Measurements from ENCODE around the gene SEC23B. TPM values are rescaled to one million over a fixed set of nuclear protein-coding genes. Genes with fewer than 3 reads are reported as not detected.
"Not testable (repeated sequence)": the region's sequence is repeated elsewhere in the genome, so short reads cannot be mapped to it uniquely, and the experiment has no call there.

The SEC23B gene
- total RNA-seq, 2 donors from 2014 or later = 6.8 to 19.1 TPM

- no peak overlapping the region for H3K27ac ChIP-seq
- TF ChIP-seq, protein P1, sequence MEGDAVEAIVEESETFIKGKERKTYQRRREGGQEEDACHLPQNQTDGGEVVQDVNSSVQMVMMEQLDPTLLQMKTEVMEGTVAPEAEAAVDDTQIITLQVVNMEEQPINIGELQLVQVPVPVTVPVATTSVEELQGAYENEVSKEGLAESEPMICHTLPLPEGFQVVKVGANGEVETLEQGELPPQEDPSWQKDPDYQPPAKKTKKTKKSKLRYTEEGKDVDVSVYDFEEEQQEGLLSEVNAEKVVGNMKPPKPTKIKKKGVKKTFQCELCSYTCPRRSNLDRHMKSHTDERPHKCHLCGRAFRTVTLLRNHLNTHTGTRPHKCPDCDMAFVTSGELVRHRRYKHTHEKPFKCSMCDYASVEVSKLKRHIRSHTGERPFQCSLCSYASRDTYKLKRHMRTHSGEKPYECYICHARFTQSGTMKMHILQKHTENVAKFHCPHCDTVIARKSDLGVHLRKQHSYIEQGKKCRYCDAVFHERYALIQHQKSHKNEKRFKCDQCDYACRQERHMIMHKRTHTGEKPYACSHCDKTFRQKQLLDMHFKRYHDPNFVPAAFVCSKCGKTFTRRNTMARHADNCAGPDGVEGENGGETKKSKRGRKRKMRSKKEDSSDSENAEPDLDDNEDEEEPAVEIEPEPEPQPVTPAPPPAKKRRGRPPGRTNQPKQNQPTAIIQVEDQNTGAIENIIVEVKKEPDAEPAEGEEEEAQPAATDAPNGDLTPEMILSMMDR (IDR thresholded peaks at IDR 0.05) = no peak
- H3K36me3 ChIP-seq = peaks cover 44% of the 10 kb centered on the region
These were observed 6.4 kb downstream of the SEC23B start for GRCh38 chr20:18514127-18514526.

DNA sequence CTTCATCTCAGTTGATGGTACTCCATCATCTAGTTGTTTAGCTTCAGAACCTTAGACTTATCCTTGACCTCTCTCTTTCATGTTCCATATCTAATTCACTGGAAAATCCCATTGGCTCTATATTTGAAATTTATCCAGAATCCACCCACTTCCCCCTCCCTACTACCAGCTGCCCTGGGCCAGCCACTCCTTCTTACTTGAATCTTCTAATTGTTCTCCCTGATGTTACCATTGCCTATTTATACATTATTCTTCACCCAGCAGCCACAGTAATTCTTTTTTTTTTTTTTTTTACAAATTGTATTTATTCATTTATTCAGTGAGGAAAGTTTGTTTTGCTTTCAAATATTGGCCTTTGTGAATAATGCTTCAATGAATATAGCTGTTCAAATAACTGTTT, 8.2 kb downstream of the SEC23B start:
- Histone ChIP-seq H3K27me3 (no peaks in the 10 kb centered on the region), H3K4me1 (no peaks in the 10 kb centered on the region), H3K4me3 (no peak overlapping the region), H3K9me3 (no peaks in the 10 kb centered on the region), H3K27ac (no peak overlapping the region), H3K36me3 (peaks cover 44% of the 10 kb centered on the region)
- no peak for DNase-seq (ENCODE audit: low spot score)
- TF ChIP-seq, protein P1 (IDR thresholded peaks at IDR 0.05) = no peak

More at GRCh38 chr20:18514127-18514526, 6.4 kb downstream of the SEC23B start:
- Histone ChIP-seq H3K9me3 (no peaks in the 10 kb centered on the region), H3K27me3 (no peaks in the 10 kb centered on the region), H3K4me1 (peaks cover 0 to 3% of the 10 kb centered on the region in 2 donors), H3K4me3 (no peak overlapping the region)
- DNase-seq (ENCODE audit: low spot score) = no peak

DNA sequence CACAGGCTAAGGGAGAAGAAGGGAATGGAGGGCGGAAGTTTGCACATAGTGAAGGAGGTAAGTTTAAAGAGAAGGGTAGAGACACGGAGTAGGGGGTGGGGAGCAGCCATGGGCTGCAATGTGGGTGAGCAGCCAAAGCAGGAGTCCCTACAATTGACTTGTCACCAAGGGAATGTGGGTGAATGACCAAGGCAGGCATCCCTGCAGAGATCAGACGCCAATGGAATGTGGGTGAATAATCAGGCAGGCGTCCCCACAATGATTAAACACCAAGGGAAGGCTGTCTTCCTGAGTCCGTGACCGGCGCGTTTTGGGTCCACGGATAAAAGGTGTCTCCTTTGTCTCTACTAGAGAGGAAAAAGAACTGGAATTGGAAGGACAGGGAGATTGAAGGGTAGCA, 14.3 kb downstream of the SEC23B start:
- not testable (repeated sequence) for H3K27me3 ChIP-seq; H3K27ac ChIP-seq; H3K4me1 ChIP-seq; H3K4me3 ChIP-seq; H3K9me3 ChIP-seq; DNase-seq (ENCODE audit: low spot score)
- H3K36me3 ChIP-seq = peaks cover 33% of the 10 kb centered on the region

DNA sequence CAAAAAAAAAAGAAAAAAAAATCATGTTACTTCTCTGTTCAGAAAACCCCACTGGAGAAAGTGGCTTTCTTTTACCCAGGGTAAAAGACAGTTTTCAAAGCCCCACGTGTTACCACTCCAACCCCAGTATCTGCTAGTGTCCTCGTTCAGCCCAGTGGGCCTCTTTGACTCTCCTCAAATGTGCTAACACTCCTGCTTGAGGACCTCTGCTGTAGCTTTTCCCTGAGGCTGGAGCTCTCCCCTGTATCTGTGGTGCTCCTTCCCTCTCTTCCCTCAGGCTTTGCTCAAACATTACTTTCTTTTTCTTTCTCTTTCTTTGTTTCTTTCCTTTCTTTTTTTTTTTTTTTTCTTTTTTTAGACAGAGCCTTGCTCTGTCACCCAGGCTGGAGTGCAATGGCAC, 15.3 kb downstream of the SEC23B start:
- TF ChIP-seq, protein P1 (IDR thresholded peaks at IDR 0.05) = no peak

GRCh38 chr20:18524646-18525045, 16.9 kb downstream of the SEC23B start:
- DNase-seq (ENCODE audit: low spot score) = no peak
- Histone ChIP-seq H3K4me1 (no peaks in the 10 kb centered on the region), H3K36me3 (peaks cover 56% of the 10 kb centered on the region), H3K9me3 (no peaks in the 10 kb centered on the region), H3K27ac (no peak overlapping the region), H3K27me3 (no peaks in the 10 kb centered on the region), H3K4me3 (no peak overlapping the region)
- TF ChIP-seq, protein P1 (IDR thresholded peaks at IDR 0.05) = no peak

More for the DNA sequence above, 15.3 kb downstream of the SEC23B start:
- no peak overlapping the region for H3K27ac ChIP-seq
- no peaks in the 10 kb centered on the region for H3K27me3 ChIP-seq
- H3K4me1 ChIP-seq = no peaks in the 10 kb centered on the region
- peaks cover 43% of the 10 kb centered on the region for H3K36me3 ChIP-seq
- DNase-seq (ENCODE audit: low spot score) = no peak
- no peaks in the 10 kb centered on the region for H3K9me3 ChIP-seq
- H3K4me3 ChIP-seq = no peak overlapping the region

DNA sequence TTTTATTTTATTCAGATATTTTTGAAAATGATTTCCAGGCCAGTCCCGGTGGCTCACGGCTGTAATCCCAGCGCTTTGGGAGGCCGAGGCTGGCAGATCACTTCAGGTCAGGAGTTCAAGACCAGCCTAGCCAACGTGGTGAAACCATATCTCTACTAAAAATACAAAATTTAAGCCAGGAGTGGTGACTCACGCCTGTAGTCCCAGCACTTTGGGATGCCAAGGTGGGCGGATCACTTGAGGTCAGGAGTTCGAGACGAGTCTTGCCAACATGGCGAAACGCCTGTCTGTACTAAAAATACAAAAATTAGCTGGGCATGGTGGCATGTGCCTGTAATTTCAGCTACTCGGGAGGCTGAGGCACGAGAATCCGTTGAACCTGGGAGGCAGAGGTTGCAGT, 19.0 kb downstream of the SEC23B start:
- H3K9me3 ChIP-seq; H3K4me1 ChIP-seq; H3K27me3 ChIP-seq; H3K4me3 ChIP-seq; DNase-seq (ENCODE audit: low spot score); H3K27ac ChIP-seq: not testable (repeated sequence)
- peaks cover 69% of the 10 kb centered on the region for H3K36me3 ChIP-seq

GRCh38 chr20:18527339-18527738, 19.6 kb downstream of the SEC23B start:
- Histone ChIP-seq H3K36me3 (peaks cover 74% of the 10 kb centered on the region), H3K4me3 (no peak overlapping the region), H3K27ac (no peak overlapping the region), H3K27me3 (no peaks in the 10 kb centered on the region), H3K4me1 (no peaks in the 10 kb centered on the region), H3K9me3 (no peaks in the 10 kb centered on the region)
- no peak for DNase-seq (ENCODE audit: low spot score)
- TF ChIP-seq, protein P1 (IDR thresholded peaks at IDR 0.05) = no peak

All from right atrium auricular region (tissue), 2 donors.